GM03348 (cell line): ENCODE results near the gene ANTXRL.
"Not testable (repeated sequence)": the region's sequence is repeated elsewhere in the genome, so short reads cannot be mapped to it uniquely, and the experiment has no call there.

Experiments
- DNase-seq: peaks from one replicate; pipeline ENCODE4 v3.0.0; 2012; ENCODE audit warnings: low spot score

The ANTXRL gene

GRCh38 chr10:46295350-46296010 lies 8.7 kb downstream of the ANTXRL start:
- DNase-seq = not testable (repeated sequence)

DNA sequence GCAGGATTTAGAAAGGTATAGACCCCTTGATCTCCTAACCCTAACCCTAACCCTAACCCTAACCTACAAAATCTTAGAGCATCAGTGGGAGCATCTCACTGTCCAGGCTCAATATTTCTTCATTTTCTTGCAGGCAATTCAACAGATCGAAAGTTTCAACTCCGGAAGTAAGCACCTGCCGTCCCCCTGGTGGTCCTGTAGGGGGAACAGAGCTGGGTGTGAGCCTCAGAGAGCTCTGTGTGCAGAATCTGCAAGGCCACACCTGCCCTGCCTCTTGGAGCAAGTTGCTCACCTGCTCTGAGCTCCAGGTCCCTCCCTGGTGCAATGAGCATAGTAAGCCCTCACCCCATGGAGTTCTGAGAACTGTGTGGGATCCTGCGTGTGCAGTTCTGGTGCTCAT lies 9.3 kb downstream of the ANTXRL start:
- not testable (repeated sequence) for DNase-seq

- no peak for DNase-seq
These were observed 9.9 kb downstream of the ANTXRL start for GRCh38 chr10:46296641-46297141.

GRCh38 chr10:46297406-46298204 lies 10.8 kb downstream of the ANTXRL start:
- DNase-seq = no peak

DNA sequence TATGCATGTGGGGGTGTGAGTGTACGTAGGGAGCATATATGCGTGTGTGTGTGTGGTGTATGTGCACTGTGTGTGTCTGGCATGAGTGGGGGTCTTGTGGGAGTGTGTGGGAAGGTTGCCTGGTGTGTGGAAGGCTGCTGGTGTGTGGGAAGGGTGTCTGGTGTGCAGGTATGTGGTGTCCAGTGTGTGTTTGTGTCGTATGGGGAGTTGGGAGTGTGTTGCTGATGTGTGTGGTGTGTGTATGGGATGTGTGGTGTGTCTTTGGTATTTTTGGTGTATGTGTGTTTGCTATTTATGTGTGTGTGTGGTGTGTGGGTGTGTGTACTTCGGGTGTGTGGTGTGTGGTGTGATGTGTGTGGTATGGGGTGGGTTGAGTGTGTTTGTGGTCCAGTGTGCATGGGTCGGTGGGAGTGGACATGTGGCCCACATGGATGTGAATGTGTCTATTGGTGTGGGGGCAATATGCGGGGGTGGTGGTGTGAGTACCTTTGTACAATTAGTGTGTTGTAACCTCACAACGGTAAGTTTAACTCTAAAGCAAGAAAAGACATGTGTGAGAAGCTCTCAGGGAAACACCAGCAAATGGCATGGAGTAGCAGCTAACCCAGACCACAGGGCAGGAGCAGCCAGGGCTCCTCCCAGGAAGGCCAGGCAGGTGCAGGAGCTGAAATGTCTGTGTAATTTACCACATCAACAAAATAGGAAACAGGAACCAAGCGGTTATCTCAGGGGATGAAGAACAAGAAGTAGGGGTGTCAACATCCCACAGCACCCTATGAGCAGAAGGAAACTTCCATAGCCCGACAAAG lies 11.9 kb downstream of the ANTXRL start:
- no peak for DNase-seq

GRCh38 chr10:46299286-46299535 lies 12.4 kb downstream of the ANTXRL start:
- DNase-seq = no peak

DNA sequence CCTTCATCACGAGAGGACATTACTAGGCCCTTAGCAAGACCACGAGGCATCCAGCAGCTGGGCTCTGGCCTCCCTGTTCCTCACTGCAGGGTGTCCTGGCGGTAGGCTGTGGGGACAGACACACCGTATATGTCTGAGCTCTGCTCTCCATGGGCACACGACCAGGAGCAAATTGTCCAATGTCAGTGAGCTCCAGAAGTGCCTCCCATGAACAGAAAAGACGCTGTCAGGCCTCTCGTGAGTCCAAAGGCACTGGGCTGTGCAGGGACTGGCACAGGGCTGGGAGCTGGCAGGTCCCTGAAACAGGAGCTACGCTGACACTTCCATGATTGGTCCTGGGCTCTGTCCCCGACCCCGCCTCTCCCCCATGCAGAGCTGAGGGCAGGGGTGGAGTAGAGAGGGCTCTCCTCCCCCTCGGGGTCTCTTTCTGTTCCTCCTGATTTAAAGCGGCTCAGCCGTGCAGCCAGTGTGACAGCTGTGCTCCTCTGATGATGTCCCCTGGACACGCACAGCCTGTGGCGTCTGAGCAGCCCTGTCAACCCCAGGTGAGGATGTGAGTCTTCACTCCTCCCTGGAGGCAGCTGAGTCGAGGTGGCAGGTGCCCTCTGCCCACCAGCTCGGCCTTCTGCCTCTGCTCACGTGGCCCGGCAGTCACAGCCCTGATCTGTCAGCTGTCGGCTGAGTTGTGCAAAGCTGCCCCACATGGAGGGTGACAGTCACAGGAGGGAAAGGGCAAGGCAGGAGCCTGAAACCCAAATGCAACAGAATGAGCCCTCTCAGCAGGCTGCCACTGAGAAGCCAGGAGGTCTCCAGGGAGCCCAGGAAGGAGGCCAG lies 13.0 kb downstream of the ANTXRL start:
- no peak for DNase-seq

- DNase-seq = not testable (repeated sequence)
These were observed 13.5 kb downstream of the ANTXRL start for GRCh38 chr10:46300370-46300711.

- no peak for DNase-seq
These were observed 14.4 kb downstream of the ANTXRL start for GRCh38 chr10:46301056-46301645.

DNA sequence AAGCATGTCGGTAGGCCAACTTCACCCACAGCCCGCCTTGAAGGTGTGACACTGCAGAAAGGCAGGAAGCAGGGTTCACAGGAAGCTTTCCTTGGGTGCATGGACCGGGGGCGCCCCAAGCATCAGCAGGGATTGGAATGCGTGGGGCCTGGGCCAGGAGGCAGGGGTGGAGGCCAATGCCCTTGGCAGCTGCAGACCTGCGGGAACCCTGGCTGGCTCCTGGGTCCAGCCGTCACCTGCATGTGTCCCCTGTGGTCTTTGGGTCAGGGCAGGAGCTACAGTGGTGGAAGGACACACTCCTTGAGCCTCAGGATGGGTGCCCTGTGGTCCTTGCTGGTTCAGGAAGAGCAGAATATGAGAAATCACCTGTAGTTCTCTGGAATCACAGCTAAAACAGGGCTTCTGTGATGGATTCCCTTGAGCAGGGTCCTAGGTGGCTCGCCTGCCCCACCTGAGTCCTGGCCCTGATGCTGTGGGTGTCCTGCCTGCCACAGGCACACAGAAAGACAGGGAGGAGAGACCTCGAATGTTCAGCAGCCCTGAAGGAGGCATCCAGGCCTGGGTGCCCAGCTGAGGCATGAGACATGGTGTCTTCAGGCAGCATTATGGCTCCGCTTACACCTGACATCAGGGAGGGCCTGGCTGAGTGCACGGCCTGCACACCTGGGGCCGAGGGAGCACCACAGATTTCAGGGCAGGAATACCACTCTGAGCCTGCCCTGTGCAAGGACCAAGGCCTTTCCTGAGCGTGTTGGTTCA lies 15.1 kb downstream of the ANTXRL start:
- no peak for DNase-seq

- DNase-seq = not testable (repeated sequence)
These were observed 16.1 kb downstream of the ANTXRL start for GRCh38 chr10:46302765-46303352.

- DNase-seq = no peak
These were observed 17.3 kb downstream of the ANTXRL start for GRCh38 chr10:46304062-46304461.

DNA sequence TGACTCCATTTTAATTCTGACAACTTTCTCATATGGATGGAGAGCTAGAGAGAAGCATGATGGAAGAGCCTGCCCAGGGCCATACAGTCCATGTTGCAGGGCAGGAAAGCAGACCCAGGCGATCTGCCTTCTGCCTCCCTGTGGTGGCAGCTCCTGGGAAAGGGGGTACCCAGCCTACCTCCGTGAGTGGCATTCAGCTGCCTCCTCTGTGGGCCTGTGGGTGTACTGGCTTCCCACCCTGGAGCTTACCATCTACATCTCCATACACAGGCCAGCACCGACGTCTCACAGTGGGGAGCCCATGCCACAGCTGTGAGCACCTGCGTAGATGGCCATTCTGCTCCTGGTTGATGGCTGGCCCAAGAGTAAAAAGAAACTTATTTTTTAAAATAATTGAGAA lies 17.9 kb downstream of the ANTXRL start:
- DNase-seq = not testable (repeated sequence)

DNA sequence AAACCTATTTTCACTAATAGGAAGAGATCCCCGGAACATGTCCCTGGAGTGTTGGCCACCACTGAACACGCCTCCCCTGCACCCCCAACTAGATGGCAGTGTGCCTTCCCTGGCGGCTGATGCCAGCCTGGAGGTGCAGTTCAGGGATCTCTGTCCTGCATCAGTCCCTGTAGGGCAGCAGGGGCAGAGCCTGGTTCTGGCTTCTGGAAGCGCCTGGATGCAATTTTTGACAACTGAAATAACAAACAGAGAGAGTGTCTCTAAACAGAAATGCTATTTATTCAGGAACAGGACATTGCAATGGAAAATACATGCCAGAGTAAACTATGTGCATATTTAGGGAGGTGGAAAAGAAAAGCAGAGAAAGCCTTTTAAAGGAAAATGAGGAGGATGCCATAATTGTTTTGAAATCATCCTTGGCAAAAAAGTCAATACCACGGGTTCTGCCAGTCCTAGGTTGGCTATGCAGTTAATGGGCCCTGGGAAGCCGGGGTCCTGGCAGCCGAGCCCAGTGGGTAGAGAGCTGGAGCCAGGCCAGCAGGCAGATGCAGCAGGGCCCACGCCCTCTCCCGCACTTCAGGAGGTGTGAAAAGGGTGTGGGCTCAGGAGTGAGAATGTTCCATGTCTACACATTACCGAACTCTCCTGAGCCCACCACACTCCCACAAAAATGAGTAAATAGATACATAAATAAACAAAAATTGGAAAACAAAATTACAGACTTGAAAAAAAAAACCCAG lies 18.5 kb downstream of the ANTXRL start:
- no peak for DNase-seq

DNA sequence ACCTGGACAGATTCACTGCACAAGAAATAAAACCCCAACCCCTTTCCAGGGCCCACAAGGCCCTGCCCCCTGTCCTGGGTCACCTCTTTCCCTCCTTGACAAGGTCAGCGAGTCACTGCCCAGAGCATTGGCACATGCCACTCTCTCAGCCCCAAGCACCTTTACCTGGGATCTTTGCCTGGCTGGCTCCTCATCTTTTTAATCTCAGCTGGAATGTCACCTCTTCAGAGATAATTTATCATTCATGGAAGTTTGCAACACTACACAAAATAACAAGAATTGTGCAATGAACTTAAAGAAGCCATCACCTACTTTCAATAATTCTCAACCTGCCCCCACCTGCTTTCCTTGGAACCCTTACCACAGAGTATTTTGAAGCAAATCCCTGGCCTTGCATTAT lies 19.2 kb downstream of the ANTXRL start:
- DNase-seq = no peak

GRCh38 chr10:46306516-46307184 lies 19.9 kb downstream of the ANTXRL start:
- DNase-seq = no peak

DNA sequence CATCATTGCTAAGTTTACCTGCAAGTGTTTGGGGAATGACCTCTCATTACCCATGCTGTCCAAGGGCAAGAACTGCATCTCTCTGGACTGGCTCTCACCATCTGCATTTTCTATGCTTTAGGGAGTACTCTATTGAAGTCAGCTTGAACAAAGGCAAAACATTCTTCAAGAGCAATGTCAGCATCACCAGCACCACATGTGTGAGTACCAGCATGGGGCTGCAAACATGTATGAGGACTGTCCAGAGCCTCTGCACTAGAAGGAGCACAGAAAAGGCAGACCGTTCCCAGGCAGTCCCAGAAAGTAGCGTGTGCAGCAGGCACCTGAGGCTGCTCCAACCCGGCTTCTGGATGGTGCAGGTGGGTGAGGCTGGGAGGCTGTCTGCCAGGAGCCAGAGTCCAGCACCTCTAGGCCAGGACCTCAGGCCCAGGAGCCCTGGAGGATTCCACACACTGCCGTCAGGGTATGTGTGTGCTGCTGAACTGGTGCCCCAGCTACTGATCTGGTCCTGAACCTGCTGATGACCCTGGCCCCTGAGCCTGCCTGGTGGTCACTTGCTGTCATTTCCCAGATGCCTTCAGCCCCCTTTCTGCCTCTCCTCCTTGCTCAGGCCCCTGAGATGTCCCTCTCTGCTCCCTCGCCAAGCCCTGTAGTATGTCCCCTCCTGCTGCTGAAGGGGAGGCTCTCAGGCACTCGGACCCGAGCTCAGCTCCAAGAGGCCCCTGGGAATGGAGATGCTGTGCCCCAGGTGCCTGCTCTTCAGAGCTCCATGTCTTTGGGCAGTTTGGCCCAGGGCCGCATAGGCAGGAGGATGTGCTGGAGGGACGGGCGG lies 20.7 kb downstream of the ANTXRL start:
- no peak for DNase-seq

DNA sequence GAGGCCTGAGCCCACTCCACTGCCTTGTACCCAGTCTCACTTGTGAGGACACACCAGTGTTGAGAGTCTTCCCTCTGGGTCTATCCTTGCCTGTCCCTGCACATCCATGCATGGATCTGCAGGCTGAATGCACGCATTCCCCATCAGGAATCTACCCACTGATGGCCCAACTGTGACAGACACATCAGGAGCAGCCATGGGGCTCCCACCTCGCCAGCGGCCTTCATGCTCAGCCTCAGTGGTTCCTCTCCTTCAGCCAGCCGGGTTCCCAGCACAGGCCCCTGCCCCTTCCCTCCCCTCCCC lies 21.3 kb downstream of the ANTXRL start:
- DNase-seq = no peak
